GM12801 (cell line): ENCODE measurements around the gene RAB23.

Experiments used
- TF ChIP-seq, protein P1 (sequence below): IDR thresholded peaks from one replicate; pipeline ENCODE4 v1.5.1; 2011; ENCODE audit warnings: control low read depth; ENCODE audit not compliant: insufficient read length; ENCODE audit errors: extremely low read depth

RAB23 gene

GRCh38 chr6:57261926-57262325 lies 39.8 kb upstream of the RAB23 start:
- TF ChIP-seq, protein P1, sequence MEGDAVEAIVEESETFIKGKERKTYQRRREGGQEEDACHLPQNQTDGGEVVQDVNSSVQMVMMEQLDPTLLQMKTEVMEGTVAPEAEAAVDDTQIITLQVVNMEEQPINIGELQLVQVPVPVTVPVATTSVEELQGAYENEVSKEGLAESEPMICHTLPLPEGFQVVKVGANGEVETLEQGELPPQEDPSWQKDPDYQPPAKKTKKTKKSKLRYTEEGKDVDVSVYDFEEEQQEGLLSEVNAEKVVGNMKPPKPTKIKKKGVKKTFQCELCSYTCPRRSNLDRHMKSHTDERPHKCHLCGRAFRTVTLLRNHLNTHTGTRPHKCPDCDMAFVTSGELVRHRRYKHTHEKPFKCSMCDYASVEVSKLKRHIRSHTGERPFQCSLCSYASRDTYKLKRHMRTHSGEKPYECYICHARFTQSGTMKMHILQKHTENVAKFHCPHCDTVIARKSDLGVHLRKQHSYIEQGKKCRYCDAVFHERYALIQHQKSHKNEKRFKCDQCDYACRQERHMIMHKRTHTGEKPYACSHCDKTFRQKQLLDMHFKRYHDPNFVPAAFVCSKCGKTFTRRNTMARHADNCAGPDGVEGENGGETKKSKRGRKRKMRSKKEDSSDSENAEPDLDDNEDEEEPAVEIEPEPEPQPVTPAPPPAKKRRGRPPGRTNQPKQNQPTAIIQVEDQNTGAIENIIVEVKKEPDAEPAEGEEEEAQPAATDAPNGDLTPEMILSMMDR = no peak

DNA sequence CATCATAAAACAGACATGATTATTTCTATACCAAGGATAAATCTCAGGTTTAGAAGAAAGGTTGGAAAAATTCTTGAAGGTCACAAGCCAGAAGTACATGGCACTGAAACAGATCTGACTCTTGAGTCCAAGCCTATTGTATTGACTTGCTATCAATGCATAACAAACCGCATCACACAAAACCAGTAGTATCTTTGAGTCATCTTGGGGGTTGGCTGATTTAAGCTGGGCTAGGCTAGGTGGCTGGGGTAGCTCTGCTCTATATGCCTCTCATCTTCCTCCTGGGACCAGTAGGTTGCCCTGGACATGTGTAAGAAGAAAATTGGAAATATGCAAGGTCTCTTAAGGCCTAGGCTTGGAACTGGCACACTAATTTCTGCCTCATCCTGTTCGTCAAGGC lies 37.0 kb upstream of the RAB23 start:
- TF ChIP-seq, protein P1 = no peak

GRCh38 chr6:57257911-57258541 lies 35.9 kb upstream of the RAB23 start:
- TF ChIP-seq, protein P1 = no peak

DNA sequence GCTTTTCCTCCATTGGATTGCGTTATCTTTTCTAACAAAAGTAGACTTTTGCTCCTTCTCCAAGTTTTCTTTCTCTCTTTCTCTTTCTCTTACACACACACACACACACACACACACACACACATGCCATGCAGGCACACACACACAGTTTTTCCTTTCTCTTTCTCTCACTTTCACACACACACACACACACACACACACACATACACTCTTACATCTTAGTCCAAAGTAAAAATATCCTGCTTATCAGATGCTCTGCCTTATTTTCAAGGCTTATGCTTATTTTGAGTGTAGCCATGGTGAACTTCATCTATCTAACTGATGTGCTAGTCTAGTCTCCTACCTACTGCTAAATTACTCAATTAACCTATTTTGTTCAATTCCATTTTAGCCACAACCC lies 34.4 kb upstream of the RAB23 start:
- TF ChIP-seq, protein P1 = no peak

GRCh38 chr6:57255451-57256169 lies 33.5 kb upstream of the RAB23 start:
- TF ChIP-seq, protein P1 = no peak

DNA sequence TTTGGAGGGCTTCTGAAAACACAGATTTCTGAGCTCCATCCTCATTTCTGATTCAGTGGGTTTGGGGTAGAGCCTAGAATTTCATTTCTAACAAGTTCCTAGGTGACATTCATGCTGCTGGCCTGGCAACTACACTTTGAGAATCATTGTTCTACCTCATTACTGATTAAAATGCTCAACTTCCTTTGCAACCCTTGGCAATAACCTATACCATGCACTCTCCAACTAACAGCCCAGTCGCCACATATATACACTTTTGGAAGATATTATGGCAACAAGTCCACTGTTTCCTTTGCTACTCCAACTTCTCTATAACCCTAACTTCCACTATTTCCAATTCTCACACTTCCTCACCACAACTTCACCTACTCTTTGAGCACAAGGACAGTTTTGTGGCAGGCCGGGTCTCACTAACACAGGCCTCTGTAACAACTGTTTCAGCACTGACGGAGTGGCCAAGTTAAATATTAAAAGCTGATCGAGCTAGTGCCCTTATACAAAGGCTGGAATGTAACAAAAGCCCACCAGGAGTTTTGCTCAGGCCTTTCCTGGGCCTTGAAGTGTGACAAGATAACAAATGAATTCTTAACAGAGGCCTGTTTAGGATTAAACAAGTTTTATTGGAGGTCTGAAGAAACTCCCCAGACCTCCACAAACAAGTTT lies 32.1 kb upstream of the RAB23 start:
- TF ChIP-seq, protein P1 = no peak

- TF ChIP-seq, protein P1 = no peak
These were observed 30.9 kb upstream of the RAB23 start for GRCh38 chr6:57252975-57253374.
